MM.1S (cell line): ENCODE measurements around the gene IMMP2L.

Experiments used
- DNase-seq: peaks from one replicate; pipeline ENCODE4 v3.0.0-alpha.2; 2015
- H2AFZ ChIP-seq: fragments of 300-600 bp; sonication (generic); 2 replicates; pipeline ENCODE4 v1.6.0; 2016; ENCODE audit warnings: antibody characterized with exemption, low read length
- H3F3A ChIP-seq: fragments of 300-600 bp; sonication (generic); 2 replicates; pipeline ENCODE4 v1.6.1; 2016; ENCODE audit warnings: mild to moderate bottlenecking, antibody characterized with exemption, low read length, moderate library complexity, mixed read lengths; ENCODE audit not compliant: insufficient read depth
- H3K27ac ChIP-seq: fragments of 300-600 bp; sonication (generic); 2 replicates; pipeline ENCODE4 v1.5.1; 2016; ENCODE audit warnings: mild to moderate bottlenecking, low read length
- H3K27me3 ChIP-seq: fragments of 300-600 bp; sonication (generic); replicated peaks from 2 replicates; pipeline ENCODE4 v1.6.0; 2016; ENCODE audit warnings: low read length; ENCODE audit not compliant: insufficient read depth
- H3K36me3 ChIP-seq: fragments of 300-600 bp; sonication (generic); replicated peaks from 2 replicates; pipeline ENCODE4 v1.6.1; 2016; ENCODE audit warnings: mild to moderate bottlenecking, low read length, mixed read lengths; ENCODE audit not compliant: insufficient read depth
- H3K4me1 ChIP-seq: fragments of 300-600 bp; sonication (generic); 2 replicates; pipeline ENCODE4 v1.6.1; 2016; ENCODE audit warnings: low read length, mixed read lengths
- H3K4me2 ChIP-seq: fragments of 300-600 bp; sonication (generic); 2 replicates; pipeline ENCODE4 v1.6.0; 2016; ENCODE audit warnings: low read depth, low read length
- H3K4me3 ChIP-seq: fragments of 300-600 bp; sonication (generic); 2 replicates; pipeline ENCODE4 v1.5.1; 2016; ENCODE audit warnings: low read length, mixed read lengths
- H3K79me2 ChIP-seq: fragments of 300-600 bp; sonication (generic); 2 replicates; pipeline ENCODE4 v1.6.1; 2016; ENCODE audit warnings: mixed run types, low read length, mixed read lengths
- H3K9ac ChIP-seq: fragments of 300-600 bp; sonication (generic); 2 replicates; pipeline ENCODE4 v1.6.1; 2016; ENCODE audit warnings: low read length, mixed read lengths
- H3K9me2 ChIP-seq: fragments of 300-600 bp; sonication (generic); replicated peaks from 2 replicates; pipeline ENCODE4 v1.6.1; 2016; ENCODE audit warnings: mild to moderate bottlenecking, low read length, mixed read lengths; ENCODE audit not compliant: insufficient read depth
- H3K9me3 ChIP-seq: fragments of 300-600 bp; sonication (generic); replicated peaks from 2 replicates; pipeline ENCODE4 v1.6.1; 2016; ENCODE audit warnings: mild to moderate bottlenecking, low read length, mixed read lengths; ENCODE audit not compliant: insufficient read depth
- H4K20me1 ChIP-seq: fragments of 300-600 bp; sonication (generic); 2 replicates; pipeline ENCODE4 v1.6.1; 2016; ENCODE audit warnings: mild to moderate bottlenecking, low read length, moderate library complexity, mixed read lengths; ENCODE audit not compliant: insufficient read depth
- CTCF ChIP-seq: fragments of 300-600 bp; sonication (generic); IDR thresholded peaks from 2 replicates; pipeline ENCODE4 v1.5.1; 2016; ENCODE audit warnings: antibody characterized with exemption, low read length, mixed read lengths
- EZH2 ChIP-seq: fragments of 300-600 bp; sonication (generic); optimal IDR thresholded peaks from 2 replicates; pipeline ENCODE3; 2017; ENCODE audit warnings: low read depth, mild to moderate bottlenecking, antibody characterized with exemption, low read length, mixed read lengths
- EZH2phosphoT487 ChIP-seq: fragments of 300-600 bp; sonication (generic); IDR thresholded peaks from 2 replicates; pipeline ENCODE4 v1.6.1; 2018; ENCODE audit warnings: antibody characterized with exemption, low read length

IMMP2L gene

GRCh38 chr7:110841840-110842545 is 720.3 kb downstream of the IMMP2L start:
- DNase-seq, result no peak
- H3K4me3 ChIP-seq, result no peak overlapping the region
- no peaks in the 10 kb centered on the region for H4K20me1 ChIP-seq
- no peak overlapping the region for H2AFZ ChIP-seq
- H3K4me2 ChIP-seq, result no peak overlapping the region
- no peak for TF ChIP-seq EZH2phosphoT487
- TF ChIP-seq CTCF, result no peak
- TF ChIP-seq EZH2, result no peak
- no peaks in the 10 kb centered on the region for H3K9me3 ChIP-seq
- no peaks in the 10 kb centered on the region for H3K9me2 ChIP-seq
- H3F3A ChIP-seq, result no peaks in the 10 kb centered on the region
- H3K9ac ChIP-seq, result no peak overlapping the region
- no peaks in the 10 kb centered on the region for H3K4me1 ChIP-seq
- H3K27me3 ChIP-seq, result no peaks in the 10 kb centered on the region
- H3K36me3 ChIP-seq, result no peaks in the 10 kb centered on the region
- H3K79me2 ChIP-seq, result no peaks in the 10 kb centered on the region
- H3K27ac ChIP-seq, result no peak overlapping the region

GRCh38 chr7:110839866-110840265 is 722.4 kb downstream of the IMMP2L start:
- no peaks in the 10 kb centered on the region for H3K36me3 ChIP-seq
- no peaks in the 10 kb centered on the region for H3K9me3 ChIP-seq
- no peaks in the 10 kb centered on the region for H3K27me3 ChIP-seq
- TF ChIP-seq CTCF, result no peak
- TF ChIP-seq EZH2phosphoT487, result no peak
- TF ChIP-seq EZH2, result no peak
- DNase-seq, result no peak
- peaks cover 9% of the 10 kb centered on the region for H3K4me1 ChIP-seq
- no peaks in the 10 kb centered on the region for H4K20me1 ChIP-seq
- H3K79me2 ChIP-seq, result no peaks in the 10 kb centered on the region
- H3K4me2 ChIP-seq, result no peak overlapping the region
- no peaks in the 10 kb centered on the region for H3K9me2 ChIP-seq
- no peak overlapping the region for H3K9ac ChIP-seq
- no peak overlapping the region for H2AFZ ChIP-seq
- no peak overlapping the region for H3K4me3 ChIP-seq
- no peaks in the 10 kb centered on the region for H3F3A ChIP-seq
- no peak overlapping the region for H3K27ac ChIP-seq

GRCh38 chr7:110835849-110836248 is 726.4 kb downstream of the IMMP2L start:
- H3K9me3 ChIP-seq, result no peaks in the 10 kb centered on the region
- DNase-seq, result no peak
- H3K4me1 ChIP-seq, result peaks cover 40% of the 10 kb centered on the region
- H3K9ac ChIP-seq, result no peak overlapping the region
- H3K79me2 ChIP-seq, result no peaks in the 10 kb centered on the region
- no peak overlapping the region for H2AFZ ChIP-seq
- no peak overlapping the region for H3K4me2 ChIP-seq
- TF ChIP-seq EZH2phosphoT487 (no peak), EZH2 (no peak), CTCF (no peak)
- H3K9me2 ChIP-seq, result no peaks in the 10 kb centered on the region
- no peaks in the 10 kb centered on the region for H3F3A ChIP-seq
- no peaks in the 10 kb centered on the region for H3K36me3 ChIP-seq
- H3K27ac ChIP-seq, result no peak overlapping the region
- H4K20me1 ChIP-seq, result no peaks in the 10 kb centered on the region
- H3K4me3 ChIP-seq, result no peak overlapping the region
- no peaks in the 10 kb centered on the region for H3K27me3 ChIP-seq
